NCI-H226 (cell line): Measurements from ENCODE around the gene HGFAC.

Experiments used
- DNase-seq: peaks from one replicate; pipeline ENCODE4 v3.0.0-alpha.2; 2015

HGFAC gene

DNA sequence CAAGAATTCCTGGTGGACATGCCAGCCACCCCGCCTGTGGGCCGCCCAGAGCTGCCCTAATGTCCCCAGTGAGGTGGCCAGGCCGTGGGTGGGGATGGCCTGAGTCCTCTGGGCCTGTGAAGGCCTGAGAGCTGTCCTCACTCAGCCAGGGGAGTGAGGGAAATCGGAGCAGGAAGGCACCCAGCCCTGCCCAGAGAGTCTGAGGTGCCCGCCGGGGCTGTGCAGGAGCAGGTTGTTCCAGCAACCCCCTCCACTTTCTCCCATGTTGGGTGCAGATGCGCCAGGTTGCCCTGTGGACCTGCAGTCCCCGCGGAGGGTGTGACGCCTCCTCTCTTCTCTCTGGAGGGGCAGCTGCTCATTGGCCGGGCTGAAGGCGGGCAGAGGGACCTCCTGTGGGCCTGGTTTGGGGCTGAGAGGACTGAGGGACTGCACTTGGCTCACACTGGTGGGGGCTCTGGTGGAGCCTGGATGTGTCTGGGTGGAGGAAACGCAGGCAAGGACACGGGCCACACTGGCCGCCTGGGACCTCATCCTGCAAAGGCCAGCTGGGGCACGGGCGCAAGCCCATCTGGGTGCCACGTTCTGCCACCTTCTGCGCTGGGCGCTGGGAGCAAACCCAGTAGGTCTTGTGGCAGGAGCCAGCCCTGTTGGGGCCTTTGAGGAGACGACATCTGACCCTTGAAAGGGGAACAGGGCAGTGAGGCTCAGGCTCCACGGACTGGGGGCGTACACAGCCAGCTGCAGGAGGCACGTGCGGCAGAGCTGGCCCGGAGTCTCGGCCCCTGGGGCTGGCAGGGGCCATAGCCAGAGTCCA is 35.4 kb downstream of the HGFAC start:
- no peak for DNase-seq

GRCh38 chr4:3477750-3478430 is 36.1 kb downstream of the HGFAC start:
- no peak for DNase-seq

- no peak for DNase-seq
Observed at GRCh38 chr4:3478446-3479357, 36.9 kb downstream of the HGFAC start.

GRCh38 chr4:3479358-3480101 is 37.8 kb downstream of the HGFAC start:
- DNase-seq = no peak

DNA sequence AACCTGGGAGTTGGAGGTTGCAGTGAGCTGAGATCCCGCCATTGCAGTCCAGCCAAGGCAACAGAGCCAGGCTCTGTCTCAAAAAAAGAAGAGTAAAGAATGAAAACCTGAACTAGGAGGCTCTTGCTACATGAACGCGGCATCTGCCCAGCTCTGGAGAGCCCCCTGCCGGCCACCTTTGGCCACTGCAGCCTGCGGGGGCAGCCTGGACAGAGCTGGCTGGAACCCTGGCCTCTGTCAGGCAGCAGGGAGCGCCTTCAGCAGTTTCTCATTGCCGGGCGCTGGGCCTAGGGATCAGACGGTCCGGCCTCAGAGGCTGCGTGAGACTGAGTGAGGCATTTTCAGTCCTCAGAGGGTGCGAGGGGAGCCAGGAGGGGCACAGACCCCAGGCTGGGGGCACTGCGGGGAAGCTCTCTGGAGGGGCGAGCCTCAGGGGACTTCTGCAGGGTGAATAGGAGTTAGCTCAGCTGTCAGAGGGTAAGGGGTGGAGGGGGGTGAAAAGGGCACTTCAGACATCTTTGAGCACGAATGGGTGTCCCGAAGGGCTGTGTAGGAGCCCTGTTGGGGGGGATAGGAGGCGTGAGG is 38.9 kb downstream of the HGFAC start:
- DNase-seq = peak; percentile 69

GRCh38 chr4:3481113-3481531 is 39.4 kb downstream of the HGFAC start:
- no peak for DNase-seq

- DNase-seq = no peak
Observed at GRCh38 chr4:3481783-3482393, 40.1 kb downstream of the HGFAC start.

GRCh38 chr4:3482707-3483106 is 40.9 kb downstream of the HGFAC start:
- DNase-seq = no peak

GRCh38 chr4:3483471-3483921 is 41.7 kb downstream of the HGFAC start:
- DNase-seq = no peak

GRCh38 chr4:3484057-3484973 is 42.5 kb downstream of the HGFAC start:
- DNase-seq = peak; percentile 65

GRCh38 chr4:3485011-3485791 is 43.4 kb downstream of the HGFAC start:
- no peak for DNase-seq

DNA sequence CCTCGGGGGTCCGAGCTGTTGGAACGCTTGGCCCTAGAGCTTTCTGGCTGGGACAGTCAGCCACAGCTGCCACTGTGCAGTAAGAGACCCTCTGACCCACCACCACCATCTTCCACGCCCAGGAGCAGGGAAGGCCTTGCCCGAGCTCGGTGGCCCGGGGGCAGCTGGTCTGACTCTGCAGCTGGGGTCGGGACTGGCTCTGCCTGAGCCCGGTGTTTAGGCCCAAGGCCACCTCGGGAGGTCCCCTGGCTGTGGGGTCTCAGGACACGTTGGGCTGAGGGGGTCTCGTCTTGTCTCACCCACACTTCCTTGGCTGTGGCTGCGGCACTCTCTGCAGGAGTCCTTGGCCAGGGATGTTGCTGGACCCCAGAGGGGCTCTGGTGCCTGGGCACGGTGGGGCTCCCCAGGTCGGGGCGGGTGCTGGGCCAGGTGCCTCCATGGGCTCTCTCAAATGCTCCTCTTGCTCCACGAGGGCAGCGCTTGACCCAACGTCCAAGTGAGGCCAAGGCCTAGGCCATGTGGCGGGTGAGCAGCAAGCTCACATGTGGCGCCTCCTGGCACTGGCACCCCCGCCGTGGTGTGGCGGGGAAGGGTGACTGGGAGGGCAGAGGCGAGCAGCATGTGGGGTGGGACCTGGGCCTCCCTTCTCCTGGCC is 44.2 kb downstream of the HGFAC start:
- DNase-seq = no peak

GRCh38 chr4:3486541-3487540 is 45.1 kb downstream of the HGFAC start:
- DNase-seq = no peak

GRCh38 chr4:3487861-3488260 is 46.1 kb downstream of the HGFAC start:
- no peak for DNase-seq

GRCh38 chr4:3488820-3489219 is 47.1 kb downstream of the HGFAC start:
- DNase-seq = no peak

DNA sequence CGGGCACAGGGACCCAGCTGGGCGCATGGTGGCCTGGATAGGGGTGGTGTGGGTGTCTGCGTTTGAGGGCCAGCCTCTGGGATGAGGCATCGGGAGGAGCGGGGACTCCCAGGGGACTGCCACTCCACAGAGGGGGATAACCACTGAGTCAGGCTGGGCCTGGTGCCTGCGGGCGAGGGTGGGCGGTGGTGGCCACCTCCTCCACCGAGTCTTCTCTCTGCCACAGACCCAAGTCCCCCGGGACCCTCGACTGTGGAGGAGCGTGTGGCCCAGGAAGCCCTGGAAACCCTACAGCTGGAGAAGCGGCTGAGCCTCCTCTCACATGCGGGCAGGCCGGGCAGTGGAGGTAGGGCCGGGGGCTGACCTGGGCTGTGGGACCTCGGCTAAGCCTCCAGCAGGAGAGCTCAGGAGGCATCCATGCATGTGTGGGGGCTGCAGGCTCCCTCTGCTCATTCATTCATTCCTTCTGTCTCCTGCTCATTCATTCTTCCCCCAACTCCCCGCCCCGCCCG is 47.7 kb downstream of the HGFAC start:
- DNase-seq = no peak

DNA sequence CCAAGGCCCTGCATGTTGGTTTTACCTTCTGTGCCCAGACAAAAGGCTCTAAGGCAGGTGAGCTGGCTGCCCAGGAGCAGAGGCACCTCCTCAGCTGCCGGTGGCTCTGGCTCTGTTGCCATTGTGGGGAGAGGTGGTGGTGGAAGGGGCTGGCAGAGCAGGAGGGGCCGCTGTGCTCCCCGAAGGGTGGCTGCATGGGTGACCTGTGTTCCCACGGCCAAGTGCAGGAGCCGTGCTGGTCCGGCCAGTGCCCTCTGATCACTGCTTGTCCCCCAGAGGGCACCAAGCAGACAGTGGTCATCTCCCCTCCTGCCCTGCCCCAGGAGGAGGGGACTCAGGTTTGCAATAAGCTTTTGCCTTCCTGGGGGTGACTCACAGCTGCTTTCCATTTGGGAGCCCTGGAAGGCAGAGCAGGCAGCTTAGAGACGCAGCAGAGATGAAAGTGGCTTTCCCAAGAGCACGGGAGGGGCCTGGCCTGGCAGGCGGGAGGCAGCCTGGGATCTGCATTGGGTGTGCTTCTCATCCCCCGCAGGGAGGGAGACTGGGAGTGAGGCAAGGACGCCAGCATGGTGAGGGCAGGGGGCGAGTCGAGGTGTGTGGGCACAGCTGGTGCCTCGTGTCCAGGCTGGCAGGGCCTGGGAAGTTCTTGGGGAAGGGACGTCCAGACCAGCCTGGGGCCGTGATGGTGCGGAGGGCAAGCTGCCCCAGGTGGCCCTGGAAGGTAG is 50.1 kb downstream of the HGFAC start:
- no peak for DNase-seq
